ENCODE results near the gene FAM168A. TPM values are rescaled to one million over a fixed set of nuclear protein-coding genes. Genes with fewer than 3 reads are reported as not detected.

The FAM168A gene
- total RNA-seq, 1 donor from 2014 or later, result 13.0 TPM

DNA sequence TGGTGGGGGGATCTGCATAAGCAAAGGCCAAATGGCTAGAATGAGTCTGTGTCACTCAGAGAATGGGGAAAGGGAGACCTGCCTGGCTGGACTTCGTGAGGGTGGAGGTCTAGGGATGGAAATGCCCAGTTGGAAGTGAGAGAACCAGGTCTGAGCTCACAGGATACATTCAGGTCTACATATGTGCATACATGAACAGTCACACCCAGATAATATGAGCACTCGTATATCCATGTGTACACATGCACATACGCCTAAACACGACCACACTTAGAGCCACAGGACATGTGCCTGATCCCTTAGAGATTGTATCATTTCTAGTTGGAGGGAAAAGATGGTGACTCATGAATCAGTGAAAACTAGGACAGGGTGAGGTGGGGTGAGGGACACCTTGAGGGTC, 242.8 kb downstream of the FAM168A start:
- H3K27ac ChIP-seq (ENCODE audit: low read depth, low read length), result no peak overlapping the region
- no peaks in the 10 kb centered on the region for H3K9me3 ChIP-seq (ENCODE audit: control insufficient read depth in 3 of 3, low read length in 3 of 3)
- no peak overlapping the region for H3K9ac ChIP-seq (ENCODE audit: low read depth in 1 of 3, low read length in 3 of 3)
- peaks cover 14 to 27% (median 23%) of the 10 kb centered on the region in 3 donors for H3K4me1 ChIP-seq (ENCODE audit: control insufficient read depth in 3 of 3, insufficient read depth in 3 of 3, low read length in 3 of 3)
- H3K4me3 ChIP-seq (ENCODE audit: low read length in 3 of 3), result no peak overlapping the region
- H3K36me3 ChIP-seq (ENCODE audit: control insufficient read depth in 3 of 3, insufficient read depth in 3 of 3, low read length in 3 of 3), result peaks cover 0 to 23% (median 10%) of the 10 kb centered on the region in 3 donors
- H3K27me3 ChIP-seq (ENCODE audit: control insufficient read depth in 3 of 3, insufficient read depth in 3 of 3, low read length in 3 of 3), result no peaks in the 10 kb centered on the region

DNA sequence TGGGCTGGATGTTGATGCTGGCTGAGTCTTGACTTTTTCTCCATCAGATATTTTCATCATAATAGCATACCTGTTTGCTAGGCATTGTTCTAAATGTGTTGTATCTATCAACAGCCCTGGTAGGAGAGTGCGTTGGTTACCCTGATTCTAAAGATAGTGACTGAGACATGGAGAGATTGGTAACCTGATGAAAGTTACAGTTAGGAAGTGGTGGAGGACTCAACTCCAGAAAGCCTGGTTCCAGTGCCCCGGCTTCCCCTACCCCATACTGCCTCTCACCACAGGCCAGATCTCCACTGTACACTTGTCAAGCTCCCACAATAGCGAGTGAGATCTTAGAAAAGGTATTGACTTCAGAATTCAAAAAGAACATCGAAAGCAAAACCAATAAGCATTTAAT, 244.5 kb downstream of the FAM168A start:
- no peaks in the 10 kb centered on the region for H3K27me3 ChIP-seq (ENCODE audit: control insufficient read depth in 3 of 3, insufficient read depth in 3 of 3, low read length in 3 of 3)
- no peak overlapping the region for H3K9ac ChIP-seq (ENCODE audit: low read depth in 1 of 3, low read length in 3 of 3)
- H3K27ac ChIP-seq (ENCODE audit: low read depth, low read length), result no peak overlapping the region
- H3K36me3 ChIP-seq (ENCODE audit: control insufficient read depth in 3 of 3, insufficient read depth in 3 of 3, low read length in 3 of 3), result peaks cover 0 to 23% (median 7%) of the 10 kb centered on the region in 3 donors
- no peaks in the 10 kb centered on the region for H3K9me3 ChIP-seq (ENCODE audit: control insufficient read depth in 3 of 3, low read length in 3 of 3)
- no peak overlapping the region for H3K4me3 ChIP-seq (ENCODE audit: low read length in 3 of 3)
- H3K4me1 ChIP-seq (ENCODE audit: control insufficient read depth in 3 of 3, insufficient read depth in 3 of 3, low read length in 3 of 3), result peaks cover 2 to 12% (median 12%) of the 10 kb centered on the region in 3 donors

DNA sequence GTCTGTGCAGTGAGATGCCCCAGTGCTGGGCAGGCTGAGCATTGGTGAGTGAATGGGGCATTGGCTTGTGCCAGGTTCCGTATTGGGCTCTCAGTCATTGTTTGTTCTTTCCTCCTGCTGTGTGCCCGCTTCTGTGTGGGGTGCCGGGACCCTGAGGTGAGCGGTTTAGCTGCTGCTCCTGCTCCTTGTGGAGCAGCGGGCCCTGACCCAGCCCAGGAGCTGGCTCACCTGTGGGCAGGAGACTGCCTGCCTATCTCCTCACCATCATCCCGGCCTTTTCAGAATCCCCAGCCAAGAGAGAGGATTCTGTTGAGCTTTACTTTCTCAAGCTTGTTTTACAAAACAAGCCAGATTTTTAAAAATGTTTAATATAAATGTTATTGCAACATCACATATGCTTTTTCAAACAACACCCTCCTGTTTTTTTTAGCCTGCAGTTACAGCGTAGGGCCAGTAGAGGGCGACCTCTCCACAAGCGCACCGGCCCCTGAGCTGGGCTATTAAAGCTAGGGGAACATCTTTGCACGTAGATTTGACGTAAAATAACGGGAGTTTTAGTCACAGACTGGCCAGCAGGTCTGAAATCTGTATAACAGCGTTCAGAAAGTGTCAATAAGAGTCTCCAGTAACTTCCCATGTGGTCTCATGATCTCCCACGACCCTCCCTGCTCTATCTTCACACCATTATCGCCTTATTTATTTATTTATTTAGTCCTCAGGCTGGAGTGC, 246.8 kb downstream of the FAM168A start:
- no peaks in the 10 kb centered on the region for H3K27me3 ChIP-seq (ENCODE audit: control insufficient read depth in 3 of 3, insufficient read depth in 3 of 3, low read length in 3 of 3)
- no peaks in the 10 kb centered on the region for H3K9me3 ChIP-seq (ENCODE audit: control insufficient read depth in 3 of 3, low read length in 3 of 3)
- peaks cover 0 to 21% (median 5%) of the 10 kb centered on the region in 3 donors for H3K36me3 ChIP-seq (ENCODE audit: control insufficient read depth in 3 of 3, insufficient read depth in 3 of 3, low read length in 3 of 3)
- H3K4me1 ChIP-seq (ENCODE audit: control insufficient read depth in 3 of 3, insufficient read depth in 3 of 3, low read length in 3 of 3), result peaks cover 2 to 12% (median 12%) of the 10 kb centered on the region in 3 donors
- H3K4me3 ChIP-seq (ENCODE audit: low read length in 3 of 3), result no peak overlapping the region
- H3K27ac ChIP-seq (ENCODE audit: low read depth, low read length), result no peak overlapping the region
- no peak overlapping the region for H3K9ac ChIP-seq (ENCODE audit: low read depth in 1 of 3, low read length in 3 of 3)

Small RNA genes lying within 50 kb of the gene (small RNA-seq; reads per million reads assigned to genes)
- gene AP000763.2, result not detected
- not detected for gene HMGN2P38

Other genes starting within 250 kb of the FAM168A start
- gene RELT, start 221.7 kb downstream of the FAM168A start, total RNA-seq, result 1.6 TPM
- gene PLEKHB1, start 48.5 kb upstream of the FAM168A start, total RNA-seq, result 1.0 TPM
- gene RAB6A, start 163.0 kb upstream of the FAM168A start, total RNA-seq, result 87.2 TPM
- 25.6 TPM for gene MRPL48, start 189.8 kb upstream of the FAM168A start, total RNA-seq